Lung (tissue), 12 donors: Measurements from ENCODE around the gene ARID1A. TPM values are rescaled to one million over a fixed set of nuclear protein-coding genes. Genes with fewer than 3 reads are reported as not detected.

Experiments used
- ATAC-seq: fragments of 200-7000 bp; cut with Tn5 transposase; one replicate; pipeline ENCODE4 v1.9.1; 2020; ENCODE audit warnings: moderate number of reproducible peaks; ENCODE audit not compliant: insufficient read depth, low FRiP score
- DNase-seq, 3 donors: peaks; one replicate each; pipeline ENCODE4 v3.0.0-alpha.2; 2013 to 2017
- H3K27ac ChIP-seq, 2 donors: one replicate each; pipeline ENCODE4 v1.5.1; 2013; ENCODE audit warnings: mild to moderate bottlenecking in 2 of 2, moderate library complexity in 2 of 2, control low read depth in 1 of 2, inconsistent platforms in 1 of 2, low read depth in 1 of 2, low read length in 1 of 2
- H3K27me3 ChIP-seq, 3 donors: one replicate each; pipeline ENCODE4 v1.5.1; 2013; ENCODE audit warnings: low read length in 2 of 3; ENCODE audit not compliant: control insufficient read depth in 3 of 3, insufficient read depth in 3 of 3
- H3K36me3 ChIP-seq, 4 donors: one replicate each; pipeline ENCODE4 v1.5.1; 2013; ENCODE audit warnings: low read length in 4 of 4, mild to moderate bottlenecking in 1 of 4, moderate library complexity in 1 of 4; ENCODE audit not compliant: control insufficient read depth in 4 of 4, insufficient read depth in 4 of 4
- H3K4me1 ChIP-seq, 5 donors: one replicate each; pipeline ENCODE4 v1.5.1; 2013; ENCODE audit warnings: low read length in 5 of 5, mild to moderate bottlenecking in 2 of 5, moderate library complexity in 1 of 5; ENCODE audit not compliant: control insufficient read depth in 5 of 5, insufficient read depth in 5 of 5
- H3K4me3 ChIP-seq: one replicate; pipeline ENCODE4 v1.5.1; 2013; ENCODE audit warnings: mild to moderate bottlenecking, control low read depth, moderate library complexity
- H3K9ac ChIP-seq, 2 donors: one replicate each; pipeline ENCODE4 v1.5.1; 2013; ENCODE audit warnings: low read length in 2 of 2, control low read depth in 1 of 2; ENCODE audit not compliant: insufficient read depth in 1 of 2
- H3K9me3 ChIP-seq, 4 donors: one replicate each; pipeline ENCODE4 v1.5.1; 2013; ENCODE audit warnings: low read length in 3 of 4, mild to moderate bottlenecking in 1 of 4, moderate library complexity in 1 of 4; ENCODE audit not compliant: control insufficient read depth in 4 of 4, insufficient read depth in 3 of 4
- WGBS, 2 donors: extraction: QIAGEN DNeasy Blood & Tissue Kit; methylation state at CpG; one replicate each; pipeline ENCODE4 v1.1.7; 2013; 5-methylcytosine and 5-hydroxymethylcytosine counted together
- polyA plus RNA-seq, 2 donors: library from polyadenylated mRNA; stranded (reverse); fragments of 200-250 nt; gene quantifications; one replicate each; pipeline ENCODE4 v1.2.1, GENCODE V29; 2013
- total RNA-seq, 2 donors: library from RNA; depleted of rRNA in 1 of 2; stranded (reverse); fragments of >200 nt in 1 of 2; gene quantifications; one replicate each; pipeline ENCODE4 v1.2.1, GENCODE V29; 2014 to 2021
- TF ChIP-seq, protein P1 (sequence below): IDR thresholded peaks from 2 replicates; pipeline ENCODE4 v1.5.1; 2012; ENCODE audit warnings: mild to moderate bottlenecking; ENCODE audit errors: control extremely low read depth, extremely low read depth
- donor health status: control.
- donor health status: control.
- donor health status: Bipolar disorder and iron deficiency.
- donor health status: healthy.
- donor health status: DM: yes; HTN: yes; CAD: no.

ARID1A gene
- total and polyA plus RNA-seq, 4 donors = 16.1 to 119 (median 50.1) TPM

DNA sequence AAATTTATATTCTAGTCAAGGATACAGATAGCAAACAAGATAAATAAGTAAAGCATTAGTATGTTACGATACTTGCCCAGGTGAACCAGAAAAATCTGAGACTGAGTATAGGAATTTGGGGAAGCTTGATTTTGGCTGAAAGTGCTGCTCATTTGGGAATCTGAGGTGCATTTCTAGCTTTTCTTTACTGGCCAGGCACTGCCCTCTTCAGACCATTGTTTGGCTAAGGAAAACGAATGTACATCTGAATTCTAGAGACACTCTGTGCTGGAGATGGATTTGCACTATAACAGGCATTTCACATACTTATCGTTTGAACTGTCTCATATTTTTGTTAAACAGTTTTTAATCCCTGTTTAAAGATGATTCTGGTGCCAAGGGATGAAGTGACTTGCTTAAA lies 23.4 kb downstream of the ARID1A start:
- WGBS, 2 donors = 48 to 54% methylated on average over 3 of the region's 3 CpGs

DNA sequence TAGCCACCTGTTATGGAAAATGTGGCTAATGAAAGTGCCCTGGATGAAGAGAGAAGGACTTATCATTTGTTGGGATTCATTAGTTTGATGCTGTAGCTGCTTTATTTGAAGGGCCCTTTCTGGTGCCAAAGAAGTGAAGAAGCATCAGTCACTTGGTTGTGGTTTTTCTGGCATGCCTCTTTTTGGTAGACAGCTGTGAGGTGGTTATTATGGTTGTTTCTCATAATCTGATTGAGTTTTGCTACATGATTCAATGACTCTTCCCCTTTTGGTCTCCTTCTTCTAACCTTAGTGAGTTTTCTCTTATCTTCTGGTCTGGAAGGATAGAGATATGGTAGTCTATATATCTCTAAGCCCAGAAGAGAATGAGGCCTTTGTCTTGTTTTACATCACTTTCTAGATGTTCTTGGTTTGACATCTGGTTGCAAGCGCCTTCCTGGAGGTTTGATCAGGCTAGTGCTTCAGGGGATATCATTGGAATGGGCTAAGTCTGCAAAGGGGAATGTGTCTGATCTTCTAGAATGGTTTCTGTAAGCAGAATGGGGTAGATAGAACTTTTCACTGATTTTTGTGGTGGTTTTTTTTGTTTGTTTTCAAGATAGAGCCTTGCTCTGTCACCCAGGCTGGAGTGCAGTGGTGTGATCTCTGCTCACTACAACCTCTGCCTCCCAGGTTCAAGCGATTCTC lies 26.0 kb downstream of the ARID1A start:
- Histone ChIP-seq H3K27me3 (no peaks in the 10 kb centered on the region), H3K9ac (no peak overlapping the region), H3K27ac (no peak overlapping the region), H3K36me3 (peaks cover 0 to 2% (median 0%) of the 10 kb centered on the region in 4 donors), H3K9me3 (no peaks in the 10 kb centered on the region), H3K4me3 (no peak overlapping the region), H3K4me1 (peaks cover 17 to 51% (median 34%) of the 10 kb centered on the region in 5 donors)
- ATAC-seq (no peak), DNase-seq (no peak)
- WGBS, 2 donors = 94 to 100% methylated on average over 2 of the region's 2 CpGs
- TF ChIP-seq, protein P1, sequence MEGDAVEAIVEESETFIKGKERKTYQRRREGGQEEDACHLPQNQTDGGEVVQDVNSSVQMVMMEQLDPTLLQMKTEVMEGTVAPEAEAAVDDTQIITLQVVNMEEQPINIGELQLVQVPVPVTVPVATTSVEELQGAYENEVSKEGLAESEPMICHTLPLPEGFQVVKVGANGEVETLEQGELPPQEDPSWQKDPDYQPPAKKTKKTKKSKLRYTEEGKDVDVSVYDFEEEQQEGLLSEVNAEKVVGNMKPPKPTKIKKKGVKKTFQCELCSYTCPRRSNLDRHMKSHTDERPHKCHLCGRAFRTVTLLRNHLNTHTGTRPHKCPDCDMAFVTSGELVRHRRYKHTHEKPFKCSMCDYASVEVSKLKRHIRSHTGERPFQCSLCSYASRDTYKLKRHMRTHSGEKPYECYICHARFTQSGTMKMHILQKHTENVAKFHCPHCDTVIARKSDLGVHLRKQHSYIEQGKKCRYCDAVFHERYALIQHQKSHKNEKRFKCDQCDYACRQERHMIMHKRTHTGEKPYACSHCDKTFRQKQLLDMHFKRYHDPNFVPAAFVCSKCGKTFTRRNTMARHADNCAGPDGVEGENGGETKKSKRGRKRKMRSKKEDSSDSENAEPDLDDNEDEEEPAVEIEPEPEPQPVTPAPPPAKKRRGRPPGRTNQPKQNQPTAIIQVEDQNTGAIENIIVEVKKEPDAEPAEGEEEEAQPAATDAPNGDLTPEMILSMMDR = no peak

More for the DNA sequence above, 23.4 kb downstream of the ARID1A start:
- Histone ChIP-seq H3K4me3 (no peak overlapping the region), H3K4me1 (peaks cover 12 to 43% (median 29%) of the 10 kb centered on the region in 5 donors), H3K27me3 (no peaks in the 10 kb centered on the region), H3K36me3 (peaks cover 0 to under 1% (median 0%) of the 10 kb centered on the region in 4 donors), H3K9me3 (no peaks in the 10 kb centered on the region), H3K27ac (no peak overlapping the region), H3K9ac (no peak overlapping the region)
- ATAC-seq = no peak
- TF ChIP-seq, protein P1 = no peak
- DNase-seq = no peak

DNA sequence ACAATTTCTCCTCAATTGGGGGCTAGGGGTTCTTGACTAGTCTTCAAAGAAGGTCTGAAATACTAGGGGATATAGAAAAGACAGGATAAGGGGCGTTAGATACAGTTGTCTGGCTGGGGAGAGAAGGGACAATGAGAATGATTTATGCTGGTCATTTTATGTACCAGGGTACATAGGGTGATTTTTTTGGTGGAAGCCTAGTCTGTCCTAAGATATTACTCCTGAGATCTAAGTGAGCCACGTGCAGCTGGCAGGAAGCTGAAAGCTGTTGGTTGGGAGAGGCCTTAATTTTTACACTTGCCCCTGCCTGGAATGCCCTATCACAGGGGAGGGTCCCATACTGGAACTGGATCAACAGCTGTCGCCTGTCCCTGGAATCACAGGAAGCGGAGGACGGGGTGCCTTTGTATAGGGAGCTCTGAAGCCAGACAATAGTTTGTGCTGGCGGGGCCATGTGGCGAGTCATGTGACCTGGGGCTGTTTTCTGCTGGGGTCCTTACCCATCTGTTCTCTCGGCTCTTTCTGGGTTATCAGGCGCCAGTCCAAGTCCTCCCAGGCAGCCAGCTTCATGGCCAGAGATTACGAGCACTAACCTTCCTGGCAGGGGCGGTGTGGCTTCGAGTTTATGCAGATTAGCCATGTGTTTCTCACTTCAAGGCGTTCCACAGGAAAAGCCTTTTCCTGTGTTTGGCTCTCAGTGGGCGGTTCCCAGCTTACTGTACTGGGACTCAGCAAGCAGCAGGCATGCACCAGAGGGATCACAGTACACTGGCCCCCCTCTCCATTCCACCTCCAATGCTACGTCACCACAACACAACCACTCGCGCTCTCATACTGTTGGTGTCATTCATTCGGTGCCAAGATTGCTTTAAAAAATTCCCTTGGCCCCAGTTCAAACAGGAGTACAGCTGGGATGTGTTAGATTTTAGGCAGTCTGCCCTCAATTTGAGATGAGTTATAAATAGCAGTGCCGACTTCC lies 27.5 kb downstream of the ARID1A start:
- H3K27ac ChIP-seq = peak overlapping the region; percentile 60 to 82
- no peaks in the 10 kb centered on the region for H3K27me3 ChIP-seq
- H3K9me3 ChIP-seq = no peaks in the 10 kb centered on the region
- ATAC-seq (peak; percentile 75), DNase-seq (peak; percentile 94 to 98 (median 98))
- H3K9ac ChIP-seq = peak overlapping the region in 1 of 2 donors; percentile 69
- H3K36me3 ChIP-seq = peaks cover 0 to 3% (median under 1%) of the 10 kb centered on the region in 4 donors
- H3K4me1 ChIP-seq = peaks cover 19 to 51% (median 30%) of the 10 kb centered on the region in 5 donors
- 5 to 8% methylated on average over 19 of the region's 19 CpGs for WGBS, 2 donors
- no peak overlapping the region for H3K4me3 ChIP-seq
- TF ChIP-seq, protein P1 = no peak
